Measurements from ENCODE around the gene PTPN23.

Gene PTPN23

DNA sequence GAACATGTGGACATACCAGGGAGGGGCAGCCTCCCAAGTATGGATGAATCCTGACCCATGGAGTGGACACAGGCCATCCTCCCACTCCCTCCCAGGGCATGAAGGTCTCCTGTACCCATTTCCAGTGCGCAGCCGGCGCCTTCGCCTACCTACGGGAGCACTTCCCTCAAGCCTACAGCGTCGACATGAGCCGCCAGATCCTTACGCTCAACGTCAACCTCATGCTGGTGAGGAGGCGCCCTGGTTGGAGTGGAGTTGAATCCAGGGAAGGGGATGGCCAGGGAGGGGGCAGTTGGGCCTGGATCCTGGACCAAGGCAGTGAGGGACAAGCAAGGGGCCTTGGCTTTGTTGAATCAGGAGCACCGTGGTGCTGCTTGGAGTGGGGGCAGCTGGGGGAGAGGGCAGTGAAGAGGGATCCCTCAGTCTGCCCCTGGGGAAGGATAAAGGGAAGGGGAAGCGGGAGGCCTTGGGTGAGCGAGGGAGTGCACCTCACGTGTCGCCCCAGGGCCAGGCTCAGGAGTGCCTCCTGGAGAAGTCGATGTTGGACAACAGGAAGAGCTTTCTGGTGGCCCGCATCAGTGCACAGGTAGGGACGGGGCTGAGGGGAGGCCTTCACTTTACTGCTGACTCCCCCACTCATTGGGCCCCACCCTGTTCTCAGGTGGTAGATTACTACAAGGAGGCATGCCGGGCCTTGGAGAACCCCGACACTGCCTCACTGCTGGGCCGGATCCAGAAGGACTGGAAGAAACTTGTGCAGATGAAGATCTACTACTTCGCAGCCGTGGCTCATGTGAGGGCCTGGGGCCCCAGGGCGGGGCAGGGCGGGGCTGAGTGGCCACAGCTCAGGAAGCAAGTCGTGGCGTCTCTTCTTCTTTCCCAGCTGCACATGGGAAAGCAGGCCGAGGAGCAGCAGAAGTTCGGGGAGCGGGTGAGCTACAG is 25.3 kb downstream of the PTPN23 start:
- DNase-seq (ENCODE audit: low spot score): no peak

GRCh38 chr3:47406762-47407149 is 25.9 kb downstream of the PTPN23 start:
- no peak for DNase-seq (ENCODE audit: low spot score)

GRCh38 chr3:47407237-47407636 is 26.4 kb downstream of the PTPN23 start:
- no peak for DNase-seq (ENCODE audit: low spot score)

DNA sequence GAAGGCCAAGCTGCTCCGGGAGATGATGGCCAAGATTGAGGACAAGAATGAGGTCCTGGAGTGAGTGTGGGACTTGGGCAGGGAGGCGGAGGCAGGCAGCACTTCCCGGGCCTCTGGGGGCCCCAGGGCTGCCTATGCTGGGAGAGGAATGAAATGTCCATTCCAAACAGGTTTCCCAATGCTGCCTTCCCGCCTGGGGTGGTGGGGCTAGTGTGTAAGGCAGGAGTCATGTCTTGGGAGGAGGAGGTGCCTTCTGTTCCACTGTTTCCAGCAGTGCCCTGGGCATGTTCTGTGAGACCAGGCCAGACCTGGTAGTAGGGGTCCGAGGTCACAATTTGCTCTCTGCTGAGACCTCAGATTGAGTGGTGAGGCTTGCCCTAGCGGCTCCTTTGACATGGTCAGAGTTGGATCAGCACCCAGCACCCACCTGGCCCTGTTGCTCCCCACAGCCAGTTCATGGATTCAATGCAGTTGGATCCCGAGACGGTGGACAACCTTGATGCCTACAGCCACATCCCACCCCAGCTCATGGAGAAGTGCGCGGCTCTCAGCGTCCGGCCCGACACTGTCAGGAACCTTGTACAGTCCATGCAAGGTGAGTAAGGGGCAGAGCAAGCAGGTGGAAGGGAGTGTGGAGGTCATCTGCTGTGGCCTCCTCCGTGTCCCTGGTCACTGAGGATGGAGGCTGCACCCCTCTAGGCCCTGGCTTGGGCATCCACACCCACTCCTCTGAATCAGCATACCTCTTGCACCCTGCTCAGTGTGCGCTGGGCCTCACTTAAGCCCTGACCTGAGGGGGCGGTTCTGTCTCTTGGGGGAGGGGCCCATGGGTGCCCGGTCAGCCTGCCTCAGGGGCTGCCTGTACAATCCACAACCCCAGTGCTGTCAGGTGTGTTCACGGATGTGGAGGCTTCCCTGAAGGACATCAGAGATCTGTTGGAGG is 27.3 kb downstream of the PTPN23 start:
- no peak for DNase-seq (ENCODE audit: low spot score)

DNA sequence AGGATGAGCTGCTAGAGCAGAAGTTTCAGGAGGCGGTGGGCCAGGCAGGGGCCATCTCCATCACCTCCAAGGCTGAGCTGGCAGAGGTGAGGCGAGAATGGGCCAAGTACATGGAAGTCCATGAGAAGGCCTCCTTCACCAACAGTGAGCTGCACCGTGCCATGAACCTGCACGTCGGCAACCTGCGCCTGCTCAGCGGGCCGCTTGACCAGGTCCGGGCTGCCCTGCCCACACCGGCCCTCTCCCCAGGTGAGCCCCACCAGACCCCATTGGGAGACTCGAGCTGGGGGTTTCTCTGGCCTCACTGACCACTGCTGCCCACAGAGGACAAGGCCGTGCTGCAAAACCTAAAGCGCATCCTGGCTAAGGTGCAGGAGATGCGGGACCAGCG is 28.0 kb downstream of the PTPN23 start:
- DNase-seq (ENCODE audit: low spot score): no peak

- no peak for DNase-seq (ENCODE audit: low spot score)
These were observed 28.5 kb downstream of the PTPN23 start for GRCh38 chr3:47409284-47409683.

DNA sequence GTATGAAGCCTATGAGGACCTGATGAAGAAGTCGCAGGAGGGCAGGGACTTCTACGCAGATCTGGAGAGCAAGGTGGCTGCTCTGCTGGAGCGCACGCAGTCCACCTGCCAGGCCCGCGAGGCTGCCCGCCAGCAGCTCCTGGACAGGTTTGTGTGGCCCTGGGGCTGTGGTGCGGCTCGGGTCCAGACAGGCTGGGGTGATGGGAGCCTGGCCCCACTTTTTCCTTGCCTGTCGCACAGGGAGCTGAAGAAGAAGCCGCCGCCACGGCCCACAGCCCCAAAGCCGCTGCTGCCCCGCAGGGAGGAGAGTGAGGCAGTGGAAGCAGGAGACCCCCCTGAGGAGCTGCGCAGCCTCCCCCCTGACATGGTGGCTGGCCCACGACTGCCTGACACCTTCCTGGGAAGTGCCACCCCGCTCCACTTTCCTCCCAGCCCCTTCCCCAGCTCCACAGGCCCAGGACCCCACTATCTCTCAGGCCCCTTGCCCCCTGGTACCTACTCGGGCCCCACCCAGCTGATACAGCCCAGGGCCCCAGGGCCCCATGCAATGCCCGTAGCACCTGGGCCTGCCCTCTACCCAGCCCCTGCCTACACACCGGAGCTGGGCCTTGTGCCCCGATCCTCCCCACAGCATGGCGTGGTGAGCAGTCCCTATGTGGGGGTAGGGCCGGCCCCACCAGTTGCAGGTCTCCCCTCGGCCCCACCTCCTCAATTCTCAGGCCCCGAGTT is 29.0 kb downstream of the PTPN23 start:
- no peak for DNase-seq (ENCODE audit: low spot score)

GRCh38 chr3:47410417-47410720 is 29.5 kb downstream of the PTPN23 start:
- DNase-seq (ENCODE audit: low spot score): no peak

GRCh38 chr3:47410801-47411646 is 30.2 kb downstream of the PTPN23 start:
- no peak for DNase-seq (ENCODE audit: low spot score)

DNA sequence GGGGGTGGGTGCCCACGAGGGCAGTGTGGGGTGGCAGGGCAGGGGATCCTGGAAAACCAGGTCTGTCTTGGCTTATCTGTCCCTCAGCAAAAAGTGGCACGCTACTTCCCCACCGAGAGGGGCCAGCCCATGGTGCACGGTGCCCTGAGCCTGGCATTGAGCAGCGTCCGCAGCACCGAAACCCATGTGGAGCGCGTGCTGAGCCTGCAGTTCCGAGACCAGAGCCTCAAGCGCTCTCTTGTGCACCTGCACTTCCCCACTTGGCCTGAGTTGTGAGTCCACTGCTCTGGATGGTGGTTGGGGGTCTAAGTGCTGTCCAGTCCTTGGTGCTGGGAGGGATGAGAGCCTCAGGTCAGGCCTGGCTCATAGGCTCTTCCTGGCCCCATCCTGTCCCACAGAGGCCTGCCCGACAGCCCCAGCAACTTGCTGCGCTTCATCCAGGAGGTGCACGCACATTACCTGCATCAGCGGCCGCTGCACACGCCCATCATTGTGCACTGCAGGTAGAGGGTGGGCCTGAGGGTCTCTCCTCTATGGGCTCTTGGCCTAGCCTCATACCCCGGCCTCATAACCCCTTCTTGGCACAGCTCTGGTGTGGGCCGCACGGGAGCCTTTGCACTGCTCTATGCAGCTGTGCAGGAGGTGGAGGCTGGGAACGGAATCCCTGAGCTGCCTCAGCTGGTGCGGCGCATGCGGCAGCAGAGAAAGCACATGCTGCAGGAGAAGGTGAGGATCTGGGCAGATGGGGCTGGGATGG is 31.1 kb downstream of the PTPN23 start:
- DNase-seq (ENCODE audit: low spot score): no peak

DNA sequence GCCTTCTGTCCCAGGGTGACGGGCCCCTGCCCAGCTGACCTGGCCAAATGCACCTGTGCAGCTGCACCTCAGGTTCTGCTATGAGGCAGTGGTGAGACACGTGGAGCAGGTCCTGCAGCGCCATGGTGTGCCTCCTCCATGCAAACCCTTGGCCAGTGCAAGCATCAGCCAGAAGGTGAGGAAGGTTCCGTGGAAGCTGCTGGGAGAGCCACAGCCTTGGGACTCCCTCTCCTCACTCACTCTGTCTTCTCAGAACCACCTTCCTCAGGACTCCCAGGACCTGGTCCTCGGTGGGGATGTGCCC is 31.6 kb downstream of the PTPN23 start:
- DNase-seq (ENCODE audit: low spot score): no peak

GRCh38 chr3:47412842-47413520 is 32.2 kb downstream of the PTPN23 start:
- no peak for DNase-seq (ENCODE audit: low spot score)

- DNase-seq (ENCODE audit: low spot score): no peak
These were observed 32.9 kb downstream of the PTPN23 start for GRCh38 chr3:47413751-47414150.

GRCh38 chr3:47414161-47414564 is 33.3 kb downstream of the PTPN23 start:
- DNase-seq (ENCODE audit: low spot score): no peak

DNA sequence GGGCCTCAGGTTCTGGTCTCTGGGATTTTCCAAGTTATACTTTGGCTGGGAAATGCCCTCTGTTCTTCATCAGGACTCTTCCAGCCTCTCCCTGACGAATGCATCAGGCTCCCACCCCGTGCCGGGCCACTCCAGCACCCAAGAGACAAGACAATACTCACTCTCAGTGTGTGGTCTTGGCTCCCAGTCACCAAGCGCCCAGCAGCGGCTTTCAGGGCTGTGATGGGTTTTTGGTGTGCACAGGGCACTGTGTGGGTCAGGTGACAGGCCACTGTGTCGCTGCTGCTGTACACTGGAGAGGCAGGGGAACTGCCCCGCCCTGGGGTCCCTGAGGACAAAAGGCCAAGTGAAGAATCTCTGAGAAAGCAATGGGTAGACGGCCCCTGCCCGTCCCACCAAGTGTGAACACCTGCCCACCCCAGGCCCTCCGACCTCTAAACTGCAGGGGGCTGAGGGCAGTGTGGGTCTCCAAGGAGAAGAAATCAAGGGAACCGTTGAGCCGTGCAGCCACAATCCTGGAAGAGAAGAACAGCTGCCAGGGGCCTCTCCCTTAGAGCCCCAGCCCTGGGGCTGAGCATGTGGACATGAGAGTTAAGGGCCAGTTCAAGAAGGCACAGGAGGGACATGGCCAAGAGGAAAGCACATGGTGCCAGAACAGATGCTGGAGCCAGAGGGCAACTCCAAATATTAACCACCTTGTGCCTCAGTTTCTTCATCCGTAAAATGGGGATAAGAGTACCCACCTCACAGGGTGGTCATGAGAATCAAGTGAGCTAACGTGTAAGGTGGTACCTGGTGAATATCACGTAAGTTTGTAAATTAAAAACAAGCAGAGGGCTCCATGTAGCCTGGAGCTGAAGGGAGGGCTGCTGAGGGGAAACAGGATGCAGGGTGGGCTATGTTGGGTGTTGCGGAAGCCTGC is 34.1 kb downstream of the PTPN23 start:
- DNase-seq (ENCODE audit: low spot score): no peak

GRCh38 chr3:47416041-47416440 is 35.2 kb downstream of the PTPN23 start:
- DNase-seq (ENCODE audit: low spot score): no peak

DNA sequence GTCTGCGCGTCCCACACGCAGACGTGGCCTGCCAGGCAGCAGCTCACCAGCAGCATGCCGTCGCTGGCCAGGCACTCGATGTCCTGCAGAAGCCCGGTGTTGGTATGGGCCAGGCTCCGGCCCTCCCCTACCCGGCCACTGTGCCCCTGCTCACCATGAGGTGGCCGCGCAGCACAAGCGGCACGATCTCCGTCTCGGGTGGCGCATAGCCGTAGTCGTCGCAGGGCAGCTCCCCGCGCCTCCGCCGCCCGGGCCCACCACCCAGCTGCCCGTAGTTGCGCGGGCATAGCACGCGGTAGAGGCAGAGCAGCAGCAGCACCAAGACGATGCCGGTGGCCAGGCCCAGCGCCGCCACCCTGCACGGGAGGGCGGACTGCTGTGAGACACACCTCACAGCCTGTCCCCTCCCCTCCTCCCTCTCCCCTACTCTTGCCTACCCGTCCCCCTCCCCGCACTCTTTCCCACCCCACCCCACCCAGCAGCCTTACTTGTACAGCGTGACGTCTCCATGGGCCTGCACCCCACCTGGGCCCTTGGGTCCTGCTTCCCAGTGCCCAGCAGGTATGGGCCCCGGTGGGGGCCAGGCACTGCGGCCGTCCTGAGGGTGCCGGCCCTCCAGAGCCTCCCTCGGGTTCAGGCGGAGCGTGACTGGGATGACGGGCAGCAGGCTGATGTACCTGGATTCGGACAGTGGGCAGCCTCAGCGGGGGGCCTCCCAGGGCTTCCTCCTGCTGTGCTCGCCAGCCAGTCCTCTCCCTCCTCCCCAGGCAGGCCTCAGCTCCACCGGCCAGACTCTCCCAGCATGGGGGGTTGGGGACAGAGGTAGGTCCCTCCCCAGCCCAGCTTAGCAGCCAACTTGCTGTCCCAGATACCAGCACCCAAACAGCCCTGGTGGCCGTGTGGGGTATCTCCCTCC is 37.6 kb downstream of the PTPN23 start:
- DNase-seq (ENCODE audit: low spot score): no peak

Measured in CD4-positive, alpha-beta T cell treated with Interleukin-2 at 100 ng/mL for 4 hours (primary cell).